DND-41 (cell line): ENCODE results near the gene ZNF695.

Experiments used
- EZH2 ChIP-seq: IDR thresholded peaks from 3 replicates; pipeline ENCODE4 v1.6.1; 2012; ENCODE audit warnings: borderline replicate concordance, low read depth, mild to moderate bottlenecking, moderate library complexity, low read length, inconsistent platforms; ENCODE audit not compliant: severe bottlenecking
- TF ChIP-seq, protein P1 (sequence below): IDR thresholded peaks from 2 replicates; pipeline ENCODE4 v1.5.1; 2012; ENCODE audit warnings: borderline replicate concordance, low read length, moderate library complexity, mild to moderate bottlenecking; ENCODE audit not compliant: poor library complexity, severe bottlenecking; ENCODE audit errors: extremely low read depth

- TF ChIP-seq, protein P1, sequence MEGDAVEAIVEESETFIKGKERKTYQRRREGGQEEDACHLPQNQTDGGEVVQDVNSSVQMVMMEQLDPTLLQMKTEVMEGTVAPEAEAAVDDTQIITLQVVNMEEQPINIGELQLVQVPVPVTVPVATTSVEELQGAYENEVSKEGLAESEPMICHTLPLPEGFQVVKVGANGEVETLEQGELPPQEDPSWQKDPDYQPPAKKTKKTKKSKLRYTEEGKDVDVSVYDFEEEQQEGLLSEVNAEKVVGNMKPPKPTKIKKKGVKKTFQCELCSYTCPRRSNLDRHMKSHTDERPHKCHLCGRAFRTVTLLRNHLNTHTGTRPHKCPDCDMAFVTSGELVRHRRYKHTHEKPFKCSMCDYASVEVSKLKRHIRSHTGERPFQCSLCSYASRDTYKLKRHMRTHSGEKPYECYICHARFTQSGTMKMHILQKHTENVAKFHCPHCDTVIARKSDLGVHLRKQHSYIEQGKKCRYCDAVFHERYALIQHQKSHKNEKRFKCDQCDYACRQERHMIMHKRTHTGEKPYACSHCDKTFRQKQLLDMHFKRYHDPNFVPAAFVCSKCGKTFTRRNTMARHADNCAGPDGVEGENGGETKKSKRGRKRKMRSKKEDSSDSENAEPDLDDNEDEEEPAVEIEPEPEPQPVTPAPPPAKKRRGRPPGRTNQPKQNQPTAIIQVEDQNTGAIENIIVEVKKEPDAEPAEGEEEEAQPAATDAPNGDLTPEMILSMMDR = no peak
- TF ChIP-seq EZH2 = no peak
Observed at GRCh38 chr1:246988316-246988715, 19.5 kb downstream of the ZNF695 start.
